DMS 273 (cell line): ENCODE data around the gene CHMP5.

ENCODE experiments used
- DNase-seq: peaks from one replicate; lab custom pipeline; 2025; ENCODE audit not compliant: unreplicated experiment; lab: John Stamatoyannopoulos, UW

CHMP5 gene

DNA sequence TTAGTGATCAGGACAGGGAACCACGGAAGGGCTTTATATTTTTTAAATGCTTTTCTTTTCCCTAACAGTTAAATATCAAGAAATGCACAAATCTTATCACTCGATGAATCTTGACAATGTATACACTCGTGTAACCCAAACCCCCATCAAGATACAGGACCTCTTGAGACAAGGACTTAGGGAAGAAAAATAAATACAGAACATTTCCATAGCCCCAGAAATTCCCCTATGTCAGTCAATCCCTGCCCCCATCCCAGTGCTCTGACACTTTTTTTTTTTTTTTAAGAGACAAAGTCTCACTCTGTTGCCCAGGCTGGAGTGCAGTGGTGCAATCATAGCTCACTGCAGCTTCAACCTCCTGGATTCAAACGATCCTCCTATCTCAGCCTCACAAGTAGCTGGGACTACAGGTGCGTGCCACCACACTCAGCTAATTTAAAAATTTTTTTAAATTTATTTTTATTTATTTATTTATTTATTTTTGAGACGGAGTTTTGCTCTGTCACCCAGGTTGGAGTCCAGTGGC, 22.2 kb upstream of the CHMP5 start:
- DNase-seq: no peak

DNA sequence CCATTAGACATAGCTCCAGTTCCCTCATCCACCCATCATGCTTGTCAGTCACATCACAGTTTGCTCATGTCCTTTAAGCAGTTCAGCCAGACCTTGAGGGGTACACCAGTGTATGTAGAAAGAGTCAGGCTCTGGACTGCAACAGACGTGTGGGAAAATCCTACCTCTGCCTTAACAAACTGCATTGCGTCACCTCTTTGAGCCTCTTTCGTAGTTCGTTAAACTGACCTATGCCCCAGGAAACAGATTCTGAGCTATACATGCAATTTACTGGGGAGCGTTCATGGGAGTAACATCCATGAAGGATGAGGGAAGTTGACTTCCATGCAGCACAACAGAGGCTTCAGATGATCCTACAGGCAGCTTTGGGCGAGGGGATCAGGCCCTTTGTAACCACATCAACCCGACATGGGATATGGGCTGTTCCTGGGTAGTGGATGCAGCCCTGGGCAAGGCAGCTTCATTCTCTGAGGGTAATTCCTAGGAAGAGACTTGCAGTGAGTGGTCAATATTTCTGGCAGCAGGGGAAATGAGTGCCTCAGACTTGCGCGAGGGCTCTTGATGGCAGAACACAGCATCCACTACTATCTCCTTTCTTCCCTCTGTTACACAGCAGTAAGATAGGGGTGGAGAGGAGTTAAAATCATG, 20.6 kb upstream of the CHMP5 start:
- DNase-seq: no peak

DNA sequence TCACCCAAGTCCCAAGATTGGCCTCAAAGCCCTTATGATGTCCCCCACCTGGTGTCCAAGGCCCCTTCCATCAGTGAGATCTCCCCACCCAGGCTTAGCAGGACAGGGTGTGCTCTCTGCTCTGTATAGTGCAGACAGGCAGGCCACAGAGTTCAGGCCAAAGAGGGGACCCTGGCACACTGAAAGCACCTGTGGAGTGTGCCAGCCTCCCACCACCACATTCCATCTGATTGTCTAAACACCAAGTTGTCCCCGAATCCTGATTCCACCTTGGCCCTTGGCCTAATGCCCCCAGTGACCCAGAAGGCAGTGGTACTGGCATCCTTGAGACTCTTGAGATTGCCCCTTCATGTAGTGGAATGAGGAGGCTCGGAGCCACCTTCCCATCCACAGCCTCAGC, 19.5 kb upstream of the CHMP5 start:
- no peak for DNase-seq

DNA sequence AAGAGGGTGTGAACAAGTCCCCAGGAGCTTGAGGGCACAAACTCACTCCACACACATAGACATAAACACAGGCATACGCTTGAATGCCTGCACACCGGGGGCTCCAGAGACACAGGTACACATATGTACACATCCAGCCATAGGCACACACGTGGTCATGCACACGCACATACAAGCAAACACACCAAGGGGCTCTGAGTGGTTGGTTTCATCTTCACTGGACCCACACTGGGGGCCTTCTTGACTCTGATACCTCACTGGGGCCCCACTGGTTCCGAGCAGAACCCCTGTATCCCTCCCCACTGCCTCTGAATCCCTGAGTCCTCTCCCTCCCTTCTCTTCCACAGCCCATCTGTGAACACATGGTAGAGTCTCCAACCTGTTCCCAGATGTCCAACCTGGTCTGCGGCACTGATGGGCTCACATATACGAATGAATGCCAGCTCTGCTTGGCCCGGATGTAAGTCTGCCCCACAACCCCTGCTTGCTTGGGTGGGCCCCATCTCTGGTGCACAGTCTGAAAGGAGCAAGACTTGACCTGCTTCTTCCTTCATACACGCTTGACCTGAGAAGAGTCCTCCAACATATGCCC, 18.5 kb upstream of the CHMP5 start:
- DNase-seq: peak; percentile 18

DNA sequence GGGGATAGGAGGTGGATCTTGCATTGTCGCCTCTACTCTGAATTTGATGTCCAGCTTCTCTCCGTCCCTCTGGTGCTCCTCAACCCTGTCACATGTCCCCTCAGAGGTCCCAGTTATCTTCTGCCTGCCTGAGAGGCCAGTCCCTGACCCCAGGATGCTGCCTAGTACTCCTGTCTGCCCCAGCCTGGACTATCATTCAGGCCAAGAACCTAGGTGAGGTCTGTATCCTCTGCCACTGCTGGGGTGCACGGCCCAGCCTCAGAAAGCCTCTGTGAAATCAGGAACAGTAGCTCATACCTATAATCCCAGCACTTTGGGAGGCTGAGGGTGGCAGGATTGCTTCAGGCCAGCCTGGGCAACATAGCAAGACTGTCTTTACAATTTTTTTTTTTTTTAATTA, 16.2 kb upstream of the CHMP5 start:
- no peak for DNase-seq

DNA sequence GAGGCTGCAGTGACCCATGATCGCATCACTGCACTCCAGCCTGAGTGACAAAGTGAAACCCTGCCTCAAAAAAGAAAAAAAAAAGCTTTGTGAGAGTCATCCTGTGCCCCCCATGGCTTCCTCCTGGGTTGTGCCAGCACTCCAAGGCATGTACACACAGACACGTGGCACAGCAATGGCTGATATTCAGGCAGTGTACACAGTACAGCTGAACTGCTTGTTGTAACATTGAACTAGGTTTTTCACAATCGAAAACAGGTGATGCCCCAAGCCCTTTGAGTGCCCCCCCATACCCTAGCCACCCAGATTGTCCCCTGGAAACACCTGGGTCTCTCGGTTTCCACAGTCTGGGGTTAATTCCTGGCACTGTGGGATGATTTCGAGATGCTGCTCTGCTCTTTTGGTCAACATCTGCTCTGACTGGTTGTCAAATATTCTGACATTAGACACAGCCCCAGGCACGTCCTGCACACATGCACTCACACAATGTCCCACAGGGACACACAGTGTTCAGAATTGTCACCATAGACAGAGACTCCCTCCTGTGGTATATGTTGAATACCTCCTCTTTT, 15.7 kb upstream of the CHMP5 start:
- peak; percentile 33 for DNase-seq

DNA sequence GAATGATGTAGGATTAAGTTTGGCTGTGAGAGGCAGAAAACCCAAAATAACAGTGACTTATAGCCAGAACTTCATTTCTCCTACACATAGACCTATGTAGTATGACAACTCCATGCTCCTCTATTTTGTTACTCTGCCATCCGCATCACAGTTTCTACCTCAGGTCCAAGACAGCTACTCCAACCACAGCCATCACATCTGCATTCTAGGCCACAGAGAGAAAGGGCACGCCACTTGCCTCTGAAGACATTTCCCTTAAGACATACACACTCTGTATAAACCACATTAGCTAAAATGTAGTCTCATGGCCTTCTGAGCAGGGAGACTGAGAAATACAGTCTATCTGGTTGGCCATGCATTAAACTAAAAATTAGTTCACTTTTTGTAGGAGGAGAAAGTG, 14.9 kb upstream of the CHMP5 start:
- DNase-seq: no peak

DNA sequence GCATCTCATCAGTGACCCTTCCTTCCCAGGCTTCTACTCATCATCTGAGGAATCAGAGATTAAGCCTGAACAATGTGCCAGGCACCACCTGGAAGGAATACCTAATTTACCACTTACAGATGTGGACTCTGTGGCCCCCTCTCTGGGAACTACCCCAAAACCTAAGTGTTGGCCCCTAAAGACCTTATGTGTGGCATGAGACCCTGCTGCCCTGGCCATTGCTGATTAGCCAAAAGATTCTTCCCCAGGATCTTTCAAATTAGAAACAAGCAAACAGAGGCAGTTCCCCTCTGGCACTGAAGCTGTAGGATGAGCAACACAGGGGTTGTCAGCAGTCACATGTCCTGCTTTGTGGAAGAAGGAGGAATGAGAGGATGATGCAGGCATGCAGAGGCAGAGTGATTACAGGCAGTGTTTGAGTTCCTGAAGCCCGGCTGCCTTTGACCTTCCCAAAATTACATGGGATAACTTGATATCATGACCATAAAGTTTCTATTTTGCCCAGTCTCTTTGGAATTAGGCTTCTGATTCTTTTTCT, 14.3 kb upstream of the CHMP5 start:
- DNase-seq: peak; percentile 11

DNA sequence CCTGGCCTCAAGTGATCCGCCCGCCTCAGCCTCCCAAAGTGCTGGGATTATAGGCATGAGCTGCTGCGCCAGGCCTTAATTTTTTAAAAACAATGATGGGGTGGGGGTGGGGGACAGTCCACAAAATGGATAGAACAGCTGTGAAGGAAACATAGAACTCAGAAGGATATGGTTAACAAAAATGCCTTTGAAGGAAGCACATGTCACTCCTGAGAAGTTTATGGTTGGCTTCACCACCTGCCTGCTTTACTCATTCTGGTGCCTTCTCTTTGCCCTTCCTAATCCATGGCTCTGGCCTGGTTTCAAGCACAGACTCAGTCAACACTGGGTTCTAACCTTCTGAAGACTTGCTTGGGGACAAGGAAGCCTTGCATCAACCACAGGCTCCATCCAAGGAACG, 10.6 kb upstream of the CHMP5 start:
- no peak for DNase-seq

DNA sequence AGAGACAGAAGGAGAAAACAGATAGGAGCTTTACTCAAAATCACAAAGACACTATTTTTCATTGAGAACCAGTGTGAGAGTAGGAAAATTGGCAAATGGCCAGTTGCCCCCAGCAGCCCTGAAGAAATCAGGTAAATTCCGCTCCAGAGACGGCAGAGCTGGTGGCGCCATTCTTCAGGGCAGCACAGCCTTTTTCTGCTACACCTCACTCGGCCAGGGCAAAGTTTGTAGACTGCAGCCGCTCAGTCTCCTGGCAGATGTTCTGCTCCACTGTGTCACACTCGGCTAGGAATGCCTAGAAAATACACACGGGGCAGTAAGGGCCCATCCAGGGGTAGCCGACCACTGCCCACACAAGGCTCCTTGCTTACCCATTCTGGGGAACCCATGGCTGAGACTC, 9.8 kb upstream of the CHMP5 start:
- no peak for DNase-seq

DNA sequence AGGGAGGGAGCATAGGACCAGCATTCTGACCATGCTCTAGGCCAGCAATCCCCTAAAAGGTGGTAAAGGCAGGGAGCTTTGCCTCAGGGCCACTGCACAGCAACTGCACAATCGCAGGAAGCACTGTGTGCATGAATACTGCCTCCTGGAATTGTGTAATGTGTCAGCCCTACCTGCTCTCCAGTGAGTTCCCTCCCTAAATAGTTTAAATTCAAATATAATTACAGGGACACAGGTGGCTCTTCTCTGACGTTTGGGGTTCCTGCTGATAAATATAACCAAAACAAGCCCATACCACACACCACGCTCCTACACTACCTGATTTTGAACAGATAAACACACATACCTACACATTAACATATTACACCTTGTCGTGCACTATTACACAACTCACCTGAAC, 9.4 kb upstream of the CHMP5 start:
- DNase-seq: no peak

DNA sequence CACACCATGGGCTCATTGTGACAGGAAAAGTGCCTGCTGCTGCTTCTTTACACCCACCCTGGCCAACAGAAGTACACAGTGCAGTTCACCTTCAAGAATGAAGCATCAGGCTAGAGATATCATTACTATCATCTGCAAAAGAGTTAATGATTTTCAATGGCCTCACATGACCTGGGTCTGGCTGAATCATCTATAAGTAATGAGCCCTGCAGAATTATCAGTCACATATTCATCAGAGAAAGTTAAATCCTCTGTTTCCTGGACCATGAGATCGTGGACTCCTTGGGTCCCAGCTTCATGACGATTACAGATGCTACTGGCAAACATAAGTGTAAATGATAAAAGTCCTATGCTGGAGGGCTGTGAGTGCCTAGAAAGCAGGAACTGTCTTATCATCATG, 8.6 kb upstream of the CHMP5 start:
- no peak for DNase-seq

DNA sequence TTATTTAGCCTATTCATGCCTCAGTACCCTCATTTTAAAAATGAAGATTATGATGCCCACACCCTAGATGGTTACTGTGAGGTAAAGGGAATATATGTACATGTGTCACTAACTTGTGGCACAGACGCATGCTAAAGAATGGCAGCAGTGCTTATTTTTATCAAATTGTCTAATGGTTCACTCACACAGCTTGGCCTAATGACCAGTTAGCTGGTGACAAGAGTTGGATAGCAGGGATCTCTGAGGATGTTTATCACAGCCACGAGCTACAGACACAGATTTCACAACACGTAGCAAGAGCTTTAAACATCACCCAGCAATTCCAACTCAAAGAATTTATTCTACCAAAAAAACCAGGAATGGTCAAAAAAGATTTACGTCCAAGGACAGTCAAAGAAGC, 7.6 kb upstream of the CHMP5 start:
- DNase-seq: no peak

DNA sequence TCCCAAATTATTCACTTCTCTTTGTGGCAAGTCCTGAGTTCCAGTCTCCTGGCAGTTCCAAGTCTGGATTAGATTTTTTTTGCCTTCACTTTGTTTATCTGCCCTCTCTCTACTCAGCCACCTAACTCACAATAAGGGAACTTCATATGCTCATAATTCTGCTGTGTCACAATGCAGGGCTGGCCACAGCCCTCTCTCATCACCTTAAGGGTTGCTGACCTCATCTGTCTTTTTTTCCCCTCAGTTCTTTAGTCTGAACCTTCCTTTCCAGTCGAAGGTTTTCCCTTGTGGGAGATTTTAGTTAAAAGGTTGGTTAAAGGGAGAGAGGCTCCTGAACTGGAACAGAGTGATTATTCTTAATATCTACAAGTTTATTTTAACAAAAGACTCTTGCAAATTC, 4.5 kb upstream of the CHMP5 start:
- DNase-seq: no peak

DNA sequence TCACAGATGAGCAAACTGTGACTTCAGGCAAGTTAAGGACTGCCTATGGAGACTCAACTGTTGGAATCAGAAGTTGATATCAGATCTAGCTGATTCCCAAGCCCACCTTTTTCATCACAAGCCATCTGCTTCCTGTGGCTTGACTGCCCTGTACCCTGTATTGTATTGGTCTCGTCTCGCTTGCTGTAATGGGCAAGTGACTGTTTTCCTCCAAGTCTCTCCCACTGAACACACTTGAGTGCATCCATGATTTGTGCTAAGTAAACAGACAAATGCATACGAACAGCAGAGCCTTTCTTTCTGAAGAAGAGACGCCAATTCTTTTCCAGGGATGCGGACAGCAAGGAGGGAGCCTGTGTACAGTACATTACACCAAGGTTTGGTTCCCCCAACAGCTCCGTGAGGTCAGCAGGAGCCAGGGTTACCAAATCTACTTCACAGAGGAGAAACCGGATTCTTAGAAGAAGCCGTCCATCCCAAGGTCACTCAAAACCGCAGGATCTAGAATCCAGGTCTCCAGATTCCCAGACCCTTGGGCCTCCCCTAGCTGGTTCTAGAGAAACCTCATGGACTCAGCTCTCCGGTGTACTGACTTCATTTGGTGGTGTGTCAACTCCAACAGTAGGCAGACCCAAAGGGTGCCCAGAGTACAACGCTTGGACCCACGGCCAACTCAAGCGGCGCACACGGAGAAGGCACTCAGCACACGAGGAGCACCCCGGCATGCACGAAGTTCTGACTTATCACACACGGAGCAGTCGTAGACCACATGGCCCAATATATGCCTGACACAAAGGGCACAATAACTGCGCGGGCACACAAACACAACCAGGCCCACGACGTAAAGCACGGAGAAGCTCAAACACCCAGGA, 1.5 kb upstream of the CHMP5 start:
- DNase-seq: peak; percentile 62

DNA sequence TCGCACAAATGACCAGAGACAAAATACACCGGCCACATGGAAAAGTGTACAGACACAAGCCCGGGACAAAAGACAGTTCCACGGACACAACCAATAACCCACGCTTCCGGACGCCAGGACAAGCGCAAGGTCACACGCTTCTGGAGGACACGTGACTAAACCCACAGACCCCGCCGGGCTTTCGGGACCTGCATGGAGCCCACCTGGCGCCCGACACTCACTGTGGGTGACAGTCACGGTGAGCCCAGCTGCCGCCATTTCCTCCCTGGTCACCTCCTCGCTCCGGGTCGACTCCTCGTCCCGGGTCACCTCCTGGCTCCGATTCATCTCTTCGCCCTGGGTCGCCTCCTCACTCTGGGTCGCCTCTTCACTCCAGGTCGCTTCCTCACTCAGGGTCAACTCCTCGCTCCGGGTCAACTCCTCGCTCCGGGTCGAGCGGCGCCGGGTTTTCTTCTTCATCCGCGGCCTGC, 811 bp upstream of the CHMP5 start:
- peak; percentile 65 for DNase-seq

DNA sequence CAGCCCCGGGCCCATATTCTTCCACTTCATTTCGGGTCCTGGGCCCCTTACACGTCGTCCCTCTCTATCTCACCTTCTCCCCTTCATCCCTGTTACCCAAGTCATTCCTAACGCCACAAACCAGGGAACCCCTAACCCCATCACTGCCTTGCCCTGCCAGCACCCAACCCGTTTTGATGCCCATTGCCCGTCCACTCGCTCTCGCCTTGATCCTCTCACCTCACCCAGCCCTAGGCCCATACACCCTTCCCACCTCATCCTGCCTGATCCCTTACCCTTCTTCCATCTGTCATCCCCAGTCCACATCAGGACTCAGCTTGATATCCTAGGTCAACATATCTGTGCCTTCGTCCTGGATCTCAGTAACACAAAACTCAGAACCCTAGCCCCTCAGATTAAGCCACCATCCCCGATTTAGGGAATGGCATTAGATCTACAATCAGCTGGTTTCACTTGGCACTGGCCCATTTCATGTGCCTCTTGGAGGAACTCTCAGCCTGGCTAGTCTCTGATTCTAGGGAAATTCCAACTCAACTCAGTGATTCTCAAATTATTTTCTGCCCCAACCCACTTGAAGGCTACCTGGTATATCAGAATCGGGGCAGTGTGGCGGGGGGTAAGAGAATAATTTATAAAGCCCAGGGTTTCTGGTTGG, 489 bp downstream of the CHMP5 start:
- no peak for DNase-seq

DNA sequence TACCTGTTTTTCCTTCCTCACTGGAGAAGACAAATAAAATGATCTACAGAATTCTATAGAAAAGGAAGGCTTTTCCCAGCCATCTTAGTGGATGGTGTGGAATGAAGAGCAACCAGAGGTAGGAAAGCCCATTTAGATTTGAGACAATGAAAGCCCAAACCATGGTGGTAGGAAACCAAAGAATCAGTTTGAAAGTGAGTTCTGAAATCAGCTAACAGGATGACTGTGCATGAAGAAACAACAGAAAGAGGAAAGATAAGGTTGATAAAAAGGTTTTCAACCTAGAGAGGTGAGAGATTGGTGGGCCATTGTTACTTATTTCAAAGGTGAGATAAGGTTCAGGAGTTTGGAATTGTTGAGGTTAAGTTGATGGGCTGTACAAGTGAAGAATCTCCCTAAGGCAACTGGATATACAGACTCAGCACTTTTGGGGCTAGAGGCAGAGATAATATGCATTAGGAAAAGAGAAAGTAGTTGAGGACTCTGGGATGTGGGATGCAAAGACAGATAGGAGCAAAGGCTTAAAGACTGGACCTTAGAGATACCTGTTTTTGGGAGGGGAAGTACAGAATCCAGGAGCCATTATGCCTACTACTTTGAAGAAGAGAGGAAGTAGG, 2.4 kb downstream of the CHMP5 start:
- DNase-seq: no peak

DNA sequence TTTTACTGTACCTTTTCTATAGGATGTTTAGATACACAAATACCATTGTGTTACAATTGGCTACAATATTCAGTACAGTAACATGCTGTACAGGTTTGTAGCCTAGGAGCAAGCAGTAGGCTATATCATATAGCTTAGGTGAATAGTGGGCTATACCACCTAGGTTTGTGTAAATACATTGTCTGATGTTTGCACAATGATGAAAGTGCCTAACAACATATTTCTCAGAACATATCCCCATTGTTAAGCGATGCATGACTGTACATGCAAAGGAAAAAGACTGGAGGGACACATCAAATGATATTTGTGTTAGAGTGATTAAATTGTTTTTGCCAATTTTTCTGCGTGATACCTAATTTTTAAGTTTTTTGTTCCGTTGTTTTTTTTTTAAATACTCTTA, 5.3 kb downstream of the CHMP5 start:
- DNase-seq: no peak

DNA sequence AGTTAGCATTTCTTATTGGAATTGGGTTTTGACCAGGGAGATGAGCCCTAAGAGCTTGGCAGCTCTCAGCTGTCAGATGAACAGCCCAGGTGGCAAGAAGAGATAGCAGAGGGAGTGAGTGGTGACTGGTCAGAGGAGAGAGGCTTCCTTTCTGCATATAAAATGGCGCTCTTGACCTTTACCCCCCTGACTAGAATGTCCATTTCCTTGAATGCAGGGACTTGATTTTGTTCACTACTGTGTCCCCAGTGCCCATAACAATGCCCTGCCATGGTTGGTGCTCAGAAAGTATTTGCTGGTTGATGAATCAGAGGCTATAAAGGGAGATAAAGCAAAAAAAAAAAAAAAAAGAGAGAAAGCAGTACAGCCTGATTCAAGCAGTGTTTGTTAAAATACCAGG, 7.2 kb downstream of the CHMP5 start:
- DNase-seq: no peak
